HG02610 (cell line): Measurements from ENCODE around the gene PPP1R37.
A peak's percentile ranks its signal among the peaks of the same experiment; 100 is the strongest.

Experiments
- ATAC-seq: cut with Tn5 transposase; IDR thresholded peaks from one replicate; pipeline ENCODE4 v1.9.1; 2021; ENCODE audit warnings: mild to moderate bottlenecking, moderate library complexity; ENCODE audit not compliant: unreplicated experiment

Gene PPP1R37

GRCh38 chr19:45166723-45167252, 73.8 kb downstream of the PPP1R37 start:
- no peak for ATAC-seq

- no peak for ATAC-seq
These were observed 75.9 kb downstream of the PPP1R37 start for GRCh38 chr19:45168767-45169351.

DNA sequence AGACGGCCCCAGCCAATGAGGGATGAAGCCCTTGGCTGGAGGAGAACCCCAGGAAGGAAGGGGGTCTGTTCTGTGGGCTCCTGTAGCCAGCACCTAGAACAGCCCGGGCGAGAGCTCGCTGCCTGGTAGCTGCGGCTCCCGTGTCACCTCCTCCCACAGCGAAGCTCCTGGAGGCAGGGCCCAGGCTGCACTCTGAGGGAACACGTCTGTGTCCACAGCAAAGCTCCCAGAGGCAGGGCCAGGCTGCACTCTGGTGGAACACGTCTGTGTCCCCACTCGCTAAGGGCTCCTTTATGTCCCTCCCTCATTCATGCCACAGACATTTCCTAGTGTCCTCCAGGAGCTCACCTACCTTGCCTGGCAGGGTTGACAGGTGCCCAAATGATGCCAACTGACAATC, 76.6 kb downstream of the PPP1R37 start:
- no peak for ATAC-seq

- no peak for ATAC-seq
These were observed 77.4 kb downstream of the PPP1R37 start for GRCh38 chr19:45170146-45171106.

- ATAC-seq: peak; percentile 47
These were observed 78.2 kb downstream of the PPP1R37 start for GRCh38 chr19:45171211-45171623.

DNA sequence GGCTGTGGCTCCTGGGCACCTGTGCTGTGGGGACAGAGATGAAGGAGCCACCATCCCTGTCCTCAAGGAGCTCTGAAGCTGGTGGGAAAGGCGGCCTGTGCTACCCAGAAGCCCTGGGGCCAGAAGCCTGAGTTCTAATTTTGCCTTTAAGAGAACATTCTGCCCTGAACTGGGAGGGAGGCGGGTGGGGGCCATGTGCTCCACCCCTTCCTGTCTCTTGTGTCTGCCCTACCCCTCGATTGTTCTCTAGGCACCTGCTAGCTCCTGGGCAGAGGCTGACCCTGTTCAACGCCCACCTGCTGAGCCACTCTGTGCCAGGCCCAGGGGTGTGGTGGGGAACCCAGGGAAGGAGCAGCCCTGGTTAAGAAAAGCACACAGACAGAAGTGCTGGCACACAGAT, 79.2 kb downstream of the PPP1R37 start:
- no peak for ATAC-seq

DNA sequence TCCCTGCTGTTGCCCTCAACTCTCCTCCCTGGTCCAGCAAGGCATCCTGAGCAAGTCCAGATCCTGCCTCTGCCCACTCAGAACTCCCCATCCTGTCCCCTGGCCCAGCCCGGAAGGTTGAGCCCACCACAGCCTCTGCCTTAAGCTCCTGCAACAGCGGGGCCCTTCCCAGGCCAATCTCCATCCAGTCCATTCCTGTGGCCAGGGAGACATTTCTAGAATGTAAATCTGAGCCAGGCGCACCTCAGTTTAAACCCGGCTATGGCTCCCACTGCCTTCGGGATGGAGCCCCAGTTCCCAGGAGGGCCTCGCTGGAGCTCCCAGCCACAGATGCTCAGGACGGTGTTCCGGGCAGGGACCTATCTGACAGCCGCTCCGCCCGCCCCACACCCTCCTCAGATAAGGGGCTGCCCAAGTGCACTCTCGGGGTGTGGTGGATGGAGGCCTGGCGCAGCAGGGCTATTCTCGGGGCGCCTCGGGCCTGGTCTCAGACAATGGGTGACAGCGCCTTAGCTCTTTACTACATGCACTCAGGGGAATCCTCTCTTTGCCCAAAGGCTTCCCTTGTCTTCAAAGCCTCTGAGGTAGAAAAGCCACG, 79.7 kb downstream of the PPP1R37 start:
- ATAC-seq: no peak

DNA sequence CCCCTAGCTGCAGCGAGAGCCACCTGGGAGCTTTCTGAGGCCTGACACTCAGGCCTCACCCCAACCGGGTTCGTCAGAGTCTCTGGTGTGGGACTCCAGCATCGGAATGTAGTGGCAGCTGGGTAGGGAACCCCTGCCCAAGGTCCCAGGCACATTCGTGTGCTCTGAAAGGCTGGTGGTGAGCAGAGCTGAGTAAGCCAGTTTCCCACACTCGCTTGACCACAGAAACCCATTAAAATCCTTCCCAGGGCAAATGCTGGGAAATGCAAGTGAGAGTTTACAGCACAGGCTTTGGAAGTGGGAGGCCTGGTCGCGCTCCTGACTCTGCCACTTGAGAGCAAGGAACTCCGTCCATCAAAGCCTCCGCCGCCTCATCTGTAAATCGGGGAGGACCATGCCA, 80.8 kb downstream of the PPP1R37 start:
- no peak for ATAC-seq

DNA sequence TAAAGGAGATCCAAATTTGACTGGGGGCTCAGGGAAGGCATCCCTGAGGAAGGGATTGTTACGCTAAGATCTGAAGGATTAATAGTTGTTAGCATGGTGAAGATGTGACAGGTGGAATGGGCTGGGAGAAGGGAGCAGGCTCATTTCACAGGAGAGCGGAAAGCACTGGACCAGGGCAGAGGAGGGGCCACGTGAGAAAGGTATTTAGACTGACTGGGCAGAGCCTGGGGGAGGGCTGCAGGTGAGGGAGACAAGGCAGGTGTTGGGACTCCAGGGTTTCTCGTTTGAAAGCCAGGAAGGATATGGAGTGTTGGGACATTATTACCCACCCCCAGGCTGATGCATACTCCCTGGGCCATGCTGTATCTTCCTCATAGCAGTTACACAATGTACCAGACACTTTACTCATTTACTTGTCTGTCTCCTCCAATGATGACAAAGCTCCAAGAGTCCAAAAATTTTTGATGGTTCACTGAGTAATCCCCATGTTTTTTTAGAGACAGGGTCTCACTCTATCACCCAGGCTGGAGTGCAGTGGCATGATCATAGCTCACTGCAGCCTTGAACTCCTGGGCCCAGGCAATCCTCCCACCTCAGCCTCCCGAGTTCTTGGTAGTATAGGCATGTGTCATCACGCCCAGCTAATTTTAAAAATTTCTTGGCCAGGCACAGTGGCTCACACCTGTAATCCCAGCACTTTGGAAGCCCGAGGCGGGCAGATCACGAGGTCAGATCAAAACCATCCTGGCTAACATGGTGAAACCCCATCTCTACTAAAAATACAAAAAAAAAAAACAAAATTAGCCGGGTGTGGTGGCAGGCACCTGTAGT, 82.8 kb downstream of the PPP1R37 start:
- no peak for ATAC-seq

DNA sequence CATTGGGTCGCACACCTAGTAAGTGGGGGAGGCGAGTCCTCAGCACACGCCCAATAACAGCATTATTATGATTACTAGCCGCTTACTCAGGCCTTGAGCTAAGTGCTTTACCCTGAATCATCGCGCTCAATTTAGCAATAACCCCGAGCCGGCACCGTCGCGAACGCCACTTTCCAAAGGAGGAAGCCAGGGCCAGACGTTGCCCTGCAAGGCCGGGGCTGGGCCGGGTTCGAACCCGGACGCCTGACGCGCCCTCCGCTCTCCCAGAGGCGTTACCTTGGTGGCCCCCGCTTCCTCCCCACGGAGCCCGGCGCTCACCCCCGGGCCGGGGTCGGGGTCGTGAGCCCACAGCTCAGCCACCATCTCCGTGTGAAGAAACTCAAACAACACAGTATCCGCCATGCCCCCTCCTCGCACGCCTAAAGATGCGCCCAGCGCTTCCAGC, 84.9 kb downstream of the PPP1R37 start, which contains the start of gene TRAPPC6A:
Gene TRAPPC6A, minus strand, starts transcription at position 421 of the 445 bp plus-strand sequence. Its CDS starts 19 bp downstream, at position 402.
- ATAC-seq: peak; percentile 1

DNA sequence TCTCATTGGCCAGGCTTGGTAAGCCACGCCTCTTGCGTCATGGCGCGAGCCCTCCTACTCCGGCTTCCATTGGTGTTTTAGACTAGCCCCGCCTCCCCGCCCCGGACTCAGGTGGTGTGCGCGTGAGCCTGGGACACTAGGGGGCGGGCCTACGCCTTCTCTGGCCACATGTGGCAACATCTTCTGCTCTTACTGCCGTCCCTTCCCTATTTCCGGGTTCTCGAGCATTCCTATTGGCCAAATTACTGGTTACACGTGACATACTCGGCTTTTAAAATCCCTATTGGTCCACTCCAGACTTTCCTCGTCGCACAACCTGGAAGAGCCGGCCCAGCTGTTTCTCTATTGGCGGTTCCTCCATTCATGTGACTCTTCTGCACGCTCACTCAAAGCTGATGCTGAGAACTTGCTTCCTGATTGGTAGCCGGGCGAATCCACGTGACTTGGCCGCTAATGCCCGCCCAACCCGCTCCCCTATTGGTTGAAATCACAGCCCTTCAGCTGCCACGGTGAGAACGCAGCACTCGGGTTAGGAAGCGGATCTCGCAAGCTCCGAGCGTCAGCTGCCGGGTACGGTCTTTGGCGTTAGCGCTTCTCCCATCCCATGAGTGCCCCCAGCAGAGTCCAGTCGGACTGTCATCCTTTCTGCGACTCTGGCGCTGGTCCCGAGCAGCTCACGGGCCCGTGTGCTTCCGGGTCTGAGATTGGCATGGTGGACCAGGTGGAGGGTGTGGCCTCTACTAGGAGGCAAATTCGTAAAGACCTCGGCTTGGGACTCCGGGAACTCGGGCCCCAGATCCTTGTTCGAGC, 85.5 kb downstream of the PPP1R37 start, which contains the start of gene BLOC1S3:
Gene BLOC1S3, plus strand, starts transcription at position 523 of the 810 bp plus-strand sequence. CDS start 513 bp downstream, outside the sequence.
- ATAC-seq: peak; percentile 83

- no peak for ATAC-seq
These were observed 86.3 kb downstream of the PPP1R37 start for GRCh38 chr19:45179072-45179891.

DNA sequence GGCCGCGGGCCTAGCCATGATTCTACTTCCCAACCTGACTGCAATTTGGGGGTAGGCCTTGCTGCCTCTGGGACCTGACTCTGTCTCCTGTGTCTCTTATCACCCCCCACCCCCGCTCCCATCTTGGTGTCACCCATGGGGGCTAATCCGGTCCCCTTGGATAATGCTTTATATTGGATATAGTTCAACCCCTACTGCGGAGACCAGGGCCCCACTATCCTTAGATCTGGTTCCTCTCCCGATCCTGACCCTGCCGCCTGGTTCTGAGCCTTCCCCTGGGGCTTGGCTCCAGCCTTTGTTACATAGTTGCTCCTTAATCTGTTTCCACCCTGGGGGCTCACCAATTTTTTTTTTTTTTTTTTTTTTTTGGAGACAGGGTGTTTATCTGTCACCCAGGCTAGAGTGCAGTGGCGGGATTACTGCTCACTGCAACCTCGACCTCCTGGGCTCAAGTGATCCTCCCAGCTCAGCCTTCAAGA, 87.0 kb downstream of the PPP1R37 start:
- ATAC-seq: no peak

DNA sequence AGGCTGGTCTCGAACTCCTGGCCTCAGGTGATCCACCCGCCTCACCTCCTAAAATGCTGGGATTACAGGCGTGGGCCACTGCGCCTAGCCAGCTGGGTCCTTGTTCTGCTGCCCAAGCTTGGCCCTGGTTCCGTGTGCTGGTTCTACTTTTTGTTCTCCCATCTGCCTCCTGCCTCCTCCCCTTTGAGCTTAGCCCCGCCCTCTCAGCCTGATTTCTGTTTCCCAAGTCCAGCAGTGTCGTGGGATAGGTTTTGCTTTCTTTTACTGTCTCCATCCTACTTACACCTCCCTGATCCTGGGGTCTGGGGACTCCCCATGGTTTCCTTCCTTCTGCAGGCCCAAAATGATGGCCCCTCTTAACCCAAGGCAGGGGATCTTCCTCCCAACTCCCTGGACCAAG, 88.0 kb downstream of the PPP1R37 start:
- ATAC-seq: no peak

GRCh38 chr19:45182758-45183157, 89.8 kb downstream of the PPP1R37 start:
- no peak for ATAC-seq

- ATAC-seq: no peak
These were observed 91.1 kb downstream of the PPP1R37 start for GRCh38 chr19:45184115-45184514.

DNA sequence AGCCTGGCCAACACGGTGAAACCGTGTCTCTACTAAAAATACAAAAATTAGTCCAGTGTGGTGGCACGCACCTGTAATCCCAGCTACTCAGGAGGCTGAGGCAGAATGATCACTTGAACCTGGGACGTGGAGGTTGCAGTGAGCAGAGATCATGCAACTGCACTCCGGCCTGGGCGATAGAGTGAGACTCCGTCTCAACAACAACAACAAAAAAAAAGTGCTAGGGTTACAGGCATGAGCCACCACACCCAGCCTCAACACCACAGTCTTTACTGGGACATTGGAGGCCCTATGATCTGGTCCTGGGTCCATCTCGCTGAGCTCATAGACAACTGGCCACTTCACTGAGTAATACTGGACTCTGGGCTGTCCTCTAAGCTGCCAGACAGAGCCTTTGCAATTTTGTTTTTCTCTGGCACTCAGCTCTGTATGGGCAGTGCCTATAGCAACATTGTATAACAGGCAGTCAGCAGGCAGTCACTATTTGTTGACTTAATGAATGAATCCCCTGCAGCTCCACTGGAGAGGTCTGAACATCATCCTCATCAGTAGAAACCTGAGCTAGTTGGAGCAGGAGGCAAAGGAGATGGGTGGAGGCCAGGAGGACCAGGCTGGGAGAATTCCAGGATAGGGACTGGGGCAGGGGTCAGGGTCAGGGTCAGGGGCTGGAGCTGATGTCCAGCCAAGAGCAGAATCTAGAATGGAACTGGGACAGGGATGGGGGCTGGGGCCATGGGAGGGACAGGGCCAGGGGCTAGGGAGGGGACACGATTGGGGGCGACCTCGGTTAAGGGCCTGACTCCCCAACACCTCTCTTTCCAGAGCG, 93.7 kb downstream of the PPP1R37 start:
- ATAC-seq: no peak
